Duodenal mucosa (tissue), 2 donors: ENCODE results near the gene KCNV2.

Source experiments
- H3K27ac ChIP-seq: one replicate; pipeline ENCODE4 v1.7.0; 2013; ENCODE audit warnings: low read depth, low read length
- H3K27me3 ChIP-seq, 2 donors: one replicate each; pipeline ENCODE4 v1.7.0; 2013; ENCODE audit warnings: low read length in 2 of 2, control low read depth in 1 of 2; ENCODE audit not compliant: insufficient read depth in 2 of 2, control insufficient read depth in 1 of 2
- H3K36me3 ChIP-seq, 2 donors: one replicate each; pipeline ENCODE4 v1.7.0; 2013; ENCODE audit warnings: low read length in 2 of 2, control low read depth in 1 of 2; ENCODE audit not compliant: insufficient read depth in 2 of 2, control insufficient read depth in 1 of 2
- H3K4me1 ChIP-seq, 2 donors: one replicate each; pipeline ENCODE4 v1.7.0; 2013; ENCODE audit warnings: low read length in 2 of 2, control low read depth in 1 of 2; ENCODE audit not compliant: insufficient read depth in 2 of 2, control insufficient read depth in 1 of 2
- H3K4me3 ChIP-seq, 2 donors: one replicate each; pipeline ENCODE4 v1.7.0; 2013; ENCODE audit warnings: low read length in 2 of 2, low read depth in 1 of 2
- H3K9ac ChIP-seq, 2 donors: one replicate each; pipeline ENCODE4 v1.7.0; 2013; ENCODE audit warnings: low read length in 2 of 2, low read depth in 1 of 2
- H3K9me3 ChIP-seq, 2 donors: one replicate each; pipeline ENCODE4 v1.7.0; 2013; ENCODE audit warnings: low read length in 2 of 2, control low read depth in 1 of 2; ENCODE audit not compliant: control insufficient read depth in 1 of 2

The KCNV2 gene

GRCh38 chr9:2718001-2718697 lies 839 bp downstream of the KCNV2 start:
- Histone ChIP-seq H3K27ac (no peak overlapping the region), H3K9me3 (no peaks in the 10 kb centered on the region), H3K27me3 (no peaks in the 10 kb centered on the region), H3K9ac (no peak overlapping the region), H3K36me3 (no peaks in the 10 kb centered on the region), H3K4me1 (no peaks in the 10 kb centered on the region), H3K4me3 (no peak overlapping the region)

GRCh38 chr9:2718698-2719033 lies 1.4 kb downstream of the KCNV2 start:
- H3K4me1 ChIP-seq = no peaks in the 10 kb centered on the region
- no peak overlapping the region for H3K4me3 ChIP-seq
- H3K9ac ChIP-seq = no peak overlapping the region
- H3K36me3 ChIP-seq = no peaks in the 10 kb centered on the region
- no peak overlapping the region for H3K27ac ChIP-seq
- H3K9me3 ChIP-seq = no peaks in the 10 kb centered on the region
- H3K27me3 ChIP-seq = no peaks in the 10 kb centered on the region

- Histone ChIP-seq H3K4me3 (no peak overlapping the region), H3K27ac (no peak overlapping the region), H3K9me3 (no peaks in the 10 kb centered on the region), H3K9ac (no peak overlapping the region), H3K36me3 (no peaks in the 10 kb centered on the region), H3K27me3 (no peaks in the 10 kb centered on the region), H3K4me1 (no peaks in the 10 kb centered on the region)
These were observed 2.9 kb downstream of the KCNV2 start for GRCh38 chr9:2720179-2720654.

GRCh38 chr9:2722715-2723114 lies 5.4 kb downstream of the KCNV2 start:
- no peaks in the 10 kb centered on the region for H3K36me3 ChIP-seq
- no peaks in the 10 kb centered on the region for H3K4me1 ChIP-seq
- no peaks in the 10 kb centered on the region for H3K27me3 ChIP-seq
- no peak overlapping the region for H3K4me3 ChIP-seq
- no peak overlapping the region for H3K9ac ChIP-seq
- H3K9me3 ChIP-seq = no peaks in the 10 kb centered on the region
- H3K27ac ChIP-seq = no peak overlapping the region

- Histone ChIP-seq H3K9ac (no peak overlapping the region), H3K27ac (no peak overlapping the region)
These were observed 6.2 kb downstream of the KCNV2 start for GRCh38 chr9:2723376-2724065.

GRCh38 chr9:2725126-2725525 lies 7.8 kb downstream of the KCNV2 start:
- no peaks in the 10 kb centered on the region for H3K4me1 ChIP-seq
- H3K4me3 ChIP-seq = no peak overlapping the region
- H3K9me3 ChIP-seq = no peaks in the 10 kb centered on the region
- no peak overlapping the region for H3K27ac ChIP-seq
- no peaks in the 10 kb centered on the region for H3K27me3 ChIP-seq
- no peak overlapping the region for H3K9ac ChIP-seq
- no peaks in the 10 kb centered on the region for H3K36me3 ChIP-seq

More at GRCh38 chr9:2723376-2724065, 6.2 kb downstream of the KCNV2 start:
- Histone ChIP-seq H3K27me3 (no peaks in the 10 kb centered on the region), H3K9me3 (no peaks in the 10 kb centered on the region), H3K36me3 (no peaks in the 10 kb centered on the region), H3K4me3 (no peak overlapping the region), H3K4me1 (no peaks in the 10 kb centered on the region)

- Histone ChIP-seq H3K4me3 (no peak overlapping the region), H3K27me3 (no peaks in the 10 kb centered on the region), H3K36me3 (no peaks in the 10 kb centered on the region), H3K9me3 (no peaks in the 10 kb centered on the region), H3K27ac (no peak overlapping the region), H3K9ac (no peak overlapping the region), H3K4me1 (no peaks in the 10 kb centered on the region)
These were observed 8.8 kb downstream of the KCNV2 start for GRCh38 chr9:2725898-2726649.

- no peaks in the 10 kb centered on the region for H3K9me3 ChIP-seq
- H3K4me3 ChIP-seq = no peak overlapping the region
- H3K4me1 ChIP-seq = no peaks in the 10 kb centered on the region
- no peaks in the 10 kb centered on the region for H3K36me3 ChIP-seq
- H3K9ac ChIP-seq = no peak overlapping the region
- H3K27me3 ChIP-seq = no peaks in the 10 kb centered on the region
- no peak overlapping the region for H3K27ac ChIP-seq
These were observed 9.5 kb downstream of the KCNV2 start for GRCh38 chr9:2726650-2727340.

- H3K36me3 ChIP-seq = no peaks in the 10 kb centered on the region
- no peak overlapping the region for H3K27ac ChIP-seq
- no peak overlapping the region for H3K9ac ChIP-seq
- H3K4me1 ChIP-seq = no peaks in the 10 kb centered on the region
- no peak overlapping the region for H3K4me3 ChIP-seq
- no peaks in the 10 kb centered on the region for H3K27me3 ChIP-seq
- H3K9me3 ChIP-seq = no peaks in the 10 kb centered on the region
These were observed 10.1 kb downstream of the KCNV2 start for GRCh38 chr9:2727374-2727773.
